Neutrophil (primary cell): ENCODE results near the gene OBSL1.

Experiments used
- H3K27ac ChIP-seq: fragments of 200-600 bp; sonication (generic); 2 replicates; pipeline ENCODE4 v1.5.1; 2016; ENCODE audit warnings: mild to moderate bottlenecking, moderate library complexity
- H3K27me3 ChIP-seq: fragments of 200-600 bp; sonication (generic); 2 replicates; pipeline ENCODE4 v1.6.0; 2016; ENCODE audit warnings: mild to moderate bottlenecking
- H3K36me3 ChIP-seq: fragments of 200-600 bp; sonication (generic); 2 replicates; pipeline ENCODE4 v1.5.1; 2017
- H3K4me1 ChIP-seq, 2 experiments: fragments of 200-600 bp in 1 of 2; sonication (generic) in 1 of 2; 1 replicate in 1 of 2; 2 replicates in 1 of 2; pipeline versions ENCODE4 v1.5.1 to v1.6.1; 2013 to 2016; ENCODE audit warnings: low read depth in 1 of 2, low read length in 1 of 2, mild to moderate bottlenecking in 1 of 2, moderate library complexity in 1 of 2; ENCODE audit not compliant: control insufficient read depth in 1 of 2, insufficient read depth in 1 of 2
- H3K4me3 ChIP-seq, 2 experiments: fragments of 200-600 bp in 1 of 2; sonication (generic) in 1 of 2; 1 replicate in 1 of 2; 2 replicates in 1 of 2; pipeline ENCODE4 v1.5.1; 2013 to 2016; ENCODE audit warnings: low read depth in 1 of 2, low read length in 1 of 2, mild to moderate bottlenecking in 1 of 2, moderate library complexity in 1 of 2
- H3K9me3 ChIP-seq: fragments of 200-600 bp; sonication (generic); 2 replicates; pipeline ENCODE4 v1.5.1; 2016
- CTCF ChIP-seq: fragments of 200-600 bp; sonication (generic); IDR thresholded peaks from 2 replicates; pipeline ENCODE4 v1.5.1; 2016; ENCODE audit warnings: antibody characterized with exemption

Gene OBSL1

GRCh38 chr2:219527472-219527871 is 43.9 kb downstream of the OBSL1 start:
- H3K4me1 ChIP-seq, result no peaks in the 10 kb centered on the region
- H3K9me3 ChIP-seq, result no peaks in the 10 kb centered on the region
- no peaks in the 10 kb centered on the region for H3K36me3 ChIP-seq
- no peak overlapping the region for H3K27ac ChIP-seq
- no peak for TF ChIP-seq CTCF
- no peak overlapping the region for H3K4me3 ChIP-seq
- peaks cover 100% of the 10 kb centered on the region for H3K27me3 ChIP-seq

GRCh38 chr2:219527076-219527394 is 44.3 kb downstream of the OBSL1 start:
- no peak for TF ChIP-seq CTCF
- Histone ChIP-seq H3K27me3 (peaks cover 100% of the 10 kb centered on the region), H3K4me3 (no peak overlapping the region), H3K9me3 (no peaks in the 10 kb centered on the region), H3K4me1 (no peaks in the 10 kb centered on the region), H3K36me3 (no peaks in the 10 kb centered on the region), H3K27ac (no peak overlapping the region)

- TF ChIP-seq CTCF, result no peak
- H3K27ac ChIP-seq, result no peak overlapping the region
- peaks cover 100% of the 10 kb centered on the region for H3K27me3 ChIP-seq
- H3K9me3 ChIP-seq, result no peaks in the 10 kb centered on the region
- no peaks in the 10 kb centered on the region for H3K4me1 ChIP-seq
- no peak overlapping the region for H3K4me3 ChIP-seq
- no peaks in the 10 kb centered on the region for H3K36me3 ChIP-seq
Observed at GRCh38 chr2:219526320-219527075, 44.8 kb downstream of the OBSL1 start.

GRCh38 chr2:219525533-219526232 is 45.7 kb downstream of the OBSL1 start:
- no peaks in the 10 kb centered on the region for H3K4me1 ChIP-seq
- no peak overlapping the region for H3K4me3 ChIP-seq
- H3K9me3 ChIP-seq, result no peaks in the 10 kb centered on the region
- no peaks in the 10 kb centered on the region for H3K36me3 ChIP-seq
- H3K27ac ChIP-seq, result no peak overlapping the region
- TF ChIP-seq CTCF, result no peak
- H3K27me3 ChIP-seq, result peaks cover 100% of the 10 kb centered on the region

- no peak overlapping the region for H3K27ac ChIP-seq
- TF ChIP-seq CTCF, result no peak
- H3K4me3 ChIP-seq, result no peak overlapping the region
- no peaks in the 10 kb centered on the region for H3K36me3 ChIP-seq
- peaks cover 100% of the 10 kb centered on the region for H3K27me3 ChIP-seq
- H3K9me3 ChIP-seq, result no peaks in the 10 kb centered on the region
- H3K4me1 ChIP-seq, result no peaks in the 10 kb centered on the region
Observed at GRCh38 chr2:219524817-219525216, 46.5 kb downstream of the OBSL1 start.
